Neural progenitor cell (in vitro differentiated cells): Measurements from ENCODE around the gene CEBPZ. TPM values are rescaled to one million over a fixed set of nuclear protein-coding genes. Genes with fewer than 3 reads are reported as not detected.

Experiments
- DNase-seq: peaks from one replicate; pipeline ENCODE4 v3.0.0-alpha.2; 2016; ENCODE audit warnings: low spot score
- H2AFZ ChIP-seq: fragments of 200-600 bp; sonication (generic); replicated peaks from 2 replicates; pipeline ENCODE4 v1.6.1; 2016; ENCODE audit warnings: antibody characterized with exemption
- H3F3A ChIP-seq: fragments of 200-600 bp; sonication (generic); 2 replicates; pipeline ENCODE4 v1.6.1; 2016; ENCODE audit warnings: antibody characterized with exemption, low read depth
- H3K27ac ChIP-seq: fragments of 200-600 bp; sonication (generic); 2 replicates; pipeline ENCODE4 v1.5.1; 2016; ENCODE audit warnings: mild to moderate bottlenecking
- H3K27me3 ChIP-seq: fragments of 200-600 bp; sonication (generic); 2 replicates; pipeline ENCODE4 v1.6.1; 2016; ENCODE audit warnings: mild to moderate bottlenecking, moderate library complexity
- H3K36me3 ChIP-seq: fragments of 200-600 bp; sonication (generic); 2 replicates; pipeline ENCODE4 v1.5.1; 2016
- H3K4me1 ChIP-seq: fragments of 200-600 bp; sonication (generic); 2 replicates; pipeline ENCODE4 v1.6.1; 2016; ENCODE audit warnings: mixed run types
- H3K4me2 ChIP-seq: fragments of 200-600 bp; sonication (generic); 2 replicates; pipeline ENCODE4 v1.6.1; 2016
- H3K4me3 ChIP-seq: fragments of 200-600 bp; sonication (generic); 2 replicates; pipeline ENCODE4 v1.5.1; 2016
- H3K79me2 ChIP-seq: fragments of 200-600 bp; sonication (generic); 2 replicates; pipeline ENCODE4 v1.6.1; 2016; ENCODE audit warnings: low read depth
- H3K9ac ChIP-seq: fragments of 200-600 bp; sonication (generic); 2 replicates; pipeline ENCODE4 v1.6.1; 2016
- H3K9me3 ChIP-seq: fragments of 200-600 bp; sonication (generic); 2 replicates; pipeline ENCODE4 v1.5.1; 2016; ENCODE audit warnings: low read depth
- H4K20me1 ChIP-seq: fragments of 200-600 bp; sonication (generic); 2 replicates; pipeline ENCODE4 v1.6.1; 2016; ENCODE audit warnings: low read depth
- H3K27ac Mint-ChIP-seq: 3 replicates; pipeline ENCODE4 v1.8.0; 2021; ENCODE audit warnings: mixed read lengths
- H3K27me3 Mint-ChIP-seq: 2 replicates; pipeline ENCODE4 v1.8.0; 2022; ENCODE audit warnings: low read depth, mild to moderate bottlenecking, inconsistent platforms, moderate library complexity, mixed read lengths; ENCODE audit not compliant: insufficient read depth
- H3K36me3 Mint-ChIP-seq: 3 replicates; pipeline ENCODE4 v1.8.0; 2021; ENCODE audit warnings: mixed read lengths
- H3K4me1 Mint-ChIP-seq: 3 replicates; pipeline ENCODE4 v1.8.0; 2021; ENCODE audit warnings: mixed read lengths
- H3K4me3 Mint-ChIP-seq: 3 replicates; pipeline ENCODE4 v1.8.0; 2021; ENCODE audit warnings: mild to moderate bottlenecking, moderate library complexity, mixed read lengths
- H3K9me3 Mint-ChIP-seq: 3 replicates; pipeline ENCODE4 v1.8.0; 2020; ENCODE audit warnings: mixed read lengths
- CTCF ChIP-seq: fragments of 200-600 bp; sonication (generic); IDR thresholded peaks from 2 replicates; pipeline ENCODE4 v1.5.1; 2017; ENCODE audit warnings: antibody characterized with exemption, mild to moderate bottlenecking
- EZH2 ChIP-seq: fragments of 200-600 bp; sonication (generic); IDR thresholded peaks from 2 replicates; pipeline ENCODE4 v1.6.1; 2017; ENCODE audit warnings: antibody characterized with exemption, mild to moderate bottlenecking, moderate library complexity
- EZH2phosphoT487 ChIP-seq: fragments of 200-600 bp; sonication (generic); IDR thresholded peaks from 2 replicates; pipeline ENCODE4 v1.6.1; 2017; ENCODE audit warnings: antibody characterized with exemption
- total RNA-seq: library from RNA; depleted of rRNA; stranded (reverse); fragments of >200 nt; gene quantifications from 2 replicates; pipeline ENCODE4 v1.2.3, GENCODE V29; 2015; ENCODE audit warnings: low replicate concordance

Gene CEBPZ
- total RNA-seq, 1 donor from 2014 or later: 86.6 TPM

- Mint-ChIP-seq H3K27ac (no peak overlapping the region), H3K4me1 (peaks cover 3% of the 10 kb centered on the region), H3K27me3 (no peaks in the 10 kb centered on the region), H3K36me3 (peaks cover 8% of the 10 kb centered on the region), H3K4me3 (no peak overlapping the region), H3K9me3 (no peaks in the 10 kb centered on the region)
- Histone ChIP-seq H3K9me3 (no peaks in the 10 kb centered on the region), H3K36me3 (no peaks in the 10 kb centered on the region), H3K27me3 (no peaks in the 10 kb centered on the region), H3K9ac (peak overlapping the region; percentile 82), H3K27ac (no peak overlapping the region), H4K20me1 (peaks cover 15% of the 10 kb centered on the region), H3K4me2 (peak overlapping the region; percentile 83), H3K4me1 (peaks cover 12% of the 10 kb centered on the region), H3K79me2 (peaks cover 85% of the 10 kb centered on the region), H3K4me3 (peak overlapping the region; percentile 90), H2AFZ (peak overlapping the region; percentile 91), H3F3A (peaks cover 15% of the 10 kb centered on the region)
- peak; percentile 25 for DNase-seq
- TF ChIP-seq EZH2phosphoT487 (no peak), EZH2 (no peak), CTCF (no peak)
Observed at GRCh38 chr2:37232131-37232933, 936 bp upstream of the CEBPZ start.

- H3K27ac Mint-ChIP-seq: no peak overlapping the region
- Histone ChIP-seq H2AFZ (no peak overlapping the region), H3K4me3 (peak overlapping the region; percentile 90), H3K9me3 (no peaks in the 10 kb centered on the region), H3F3A (peaks cover 26% of the 10 kb centered on the region), H3K27ac (no peak overlapping the region), H3K9ac (peak overlapping the region; percentile 82), H3K27me3 (no peaks in the 10 kb centered on the region), H3K4me1 (peaks cover 26% of the 10 kb centered on the region), H3K4me2 (peak overlapping the region; percentile 83), H4K20me1 (peaks cover 29% of the 10 kb centered on the region), H3K36me3 (peaks cover 4% of the 10 kb centered on the region), H3K79me2 (peaks cover 95% of the 10 kb centered on the region)
- no peaks in the 10 kb centered on the region for H3K27me3 Mint-ChIP-seq
- H3K4me3 Mint-ChIP-seq: no peak overlapping the region
- DNase-seq: peak; percentile 19
- TF ChIP-seq EZH2 (no peak), CTCF (no peak), EZH2phosphoT487 (no peak)
- H3K9me3 Mint-ChIP-seq: no peaks in the 10 kb centered on the region
- peaks cover 7% of the 10 kb centered on the region for H3K36me3 Mint-ChIP-seq
- peaks cover 11% of the 10 kb centered on the region for H3K4me1 Mint-ChIP-seq
Observed at GRCh38 chr2:37230581-37230980, 815 bp downstream of the CEBPZ start.

- H3K27me3 ChIP-seq: no peaks in the 10 kb centered on the region
- H3K79me2 ChIP-seq: peaks cover 92% of the 10 kb centered on the region
- peaks cover 37% of the 10 kb centered on the region for H3K4me1 ChIP-seq
- Mint-ChIP-seq H3K4me3 (no peak overlapping the region), H3K4me1 (peaks cover 16% of the 10 kb centered on the region), H3K9me3 (no peaks in the 10 kb centered on the region), H3K27ac (no peak overlapping the region), H3K36me3 (peaks cover 6% of the 10 kb centered on the region), H3K27me3 (no peaks in the 10 kb centered on the region)
- H3F3A ChIP-seq: peaks cover 30% of the 10 kb centered on the region
- no peak for TF ChIP-seq EZH2phosphoT487
- TF ChIP-seq EZH2: no peak
- TF ChIP-seq CTCF: no peak
- H3K9ac ChIP-seq: no peak overlapping the region
- DNase-seq: no peak
- no peak overlapping the region for H3K4me2 ChIP-seq
- no peak overlapping the region for H3K27ac ChIP-seq
- H3K9me3 ChIP-seq: no peaks in the 10 kb centered on the region
- peaks cover 43% of the 10 kb centered on the region for H4K20me1 ChIP-seq
- H2AFZ ChIP-seq: no peak overlapping the region
- peaks cover 4% of the 10 kb centered on the region for H3K36me3 ChIP-seq
- H3K4me3 ChIP-seq: no peak overlapping the region
Observed at GRCh38 chr2:37228788-37229187, 2.6 kb downstream of the CEBPZ start.
